Measurements from ENCODE around the gene MICAL3. TPM values are rescaled to one million over a fixed set of nuclear protein-coding genes. Genes with fewer than 3 reads are reported as not detected.

MICAL3 gene
- total RNA-seq, 1 experiment from 2014 or later: 47.1 TPM

DNA sequence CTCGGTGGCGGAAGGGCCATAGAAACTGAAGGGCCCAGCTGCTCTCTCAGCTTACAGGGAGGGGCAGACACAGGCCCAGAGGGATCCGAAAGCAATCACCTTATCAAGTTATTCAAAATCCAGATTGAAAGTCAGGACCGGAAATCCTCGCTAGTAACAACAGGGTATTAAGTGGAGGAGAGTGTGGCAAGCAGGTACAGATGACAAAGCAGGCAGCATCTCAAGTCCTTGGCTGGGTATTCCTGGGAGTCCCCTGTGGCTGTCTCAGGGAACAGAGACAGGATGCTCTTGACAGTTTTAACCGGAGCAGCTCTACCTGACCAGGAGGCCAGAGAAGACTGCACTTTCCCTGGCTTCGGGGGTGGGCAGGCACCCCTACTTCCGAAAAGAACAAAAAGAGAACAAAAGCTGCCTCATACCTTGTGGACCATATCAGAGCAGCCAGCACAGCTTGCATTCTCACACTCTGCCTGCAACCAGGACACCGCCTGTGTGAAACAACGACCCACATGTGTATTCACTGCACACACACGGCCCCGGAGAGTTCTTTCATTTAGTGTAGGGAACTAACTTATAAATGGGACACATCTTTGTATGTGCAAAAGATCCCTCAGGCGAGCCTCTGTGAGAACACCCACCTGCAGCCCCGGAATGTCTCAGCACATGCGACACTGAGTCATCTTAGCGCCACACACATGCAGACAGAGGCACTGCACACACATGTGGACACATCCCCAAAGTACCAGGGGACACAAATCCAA is 78.3 kb downstream of the MICAL3 start:
- TF ChIP-seq TCF7L2 (IDR thresholded peaks at IDR 0.05; ENCODE audit: low read depth, low read length) (no peak), CTCF (IDR thresholded peaks at IDR 0.05) (no peak), POLR2AphosphoS5 (IDR thresholded peaks at IDR 0.05; ENCODE audit: low read depth, low read length) (no peak), SIN3A (IDR thresholded peaks at IDR 0.05; ENCODE audit: borderline replicate concordance, insufficient read depth, low read depth, low read length) (no peak)
- TF ChIP-seq, protein P1, sequence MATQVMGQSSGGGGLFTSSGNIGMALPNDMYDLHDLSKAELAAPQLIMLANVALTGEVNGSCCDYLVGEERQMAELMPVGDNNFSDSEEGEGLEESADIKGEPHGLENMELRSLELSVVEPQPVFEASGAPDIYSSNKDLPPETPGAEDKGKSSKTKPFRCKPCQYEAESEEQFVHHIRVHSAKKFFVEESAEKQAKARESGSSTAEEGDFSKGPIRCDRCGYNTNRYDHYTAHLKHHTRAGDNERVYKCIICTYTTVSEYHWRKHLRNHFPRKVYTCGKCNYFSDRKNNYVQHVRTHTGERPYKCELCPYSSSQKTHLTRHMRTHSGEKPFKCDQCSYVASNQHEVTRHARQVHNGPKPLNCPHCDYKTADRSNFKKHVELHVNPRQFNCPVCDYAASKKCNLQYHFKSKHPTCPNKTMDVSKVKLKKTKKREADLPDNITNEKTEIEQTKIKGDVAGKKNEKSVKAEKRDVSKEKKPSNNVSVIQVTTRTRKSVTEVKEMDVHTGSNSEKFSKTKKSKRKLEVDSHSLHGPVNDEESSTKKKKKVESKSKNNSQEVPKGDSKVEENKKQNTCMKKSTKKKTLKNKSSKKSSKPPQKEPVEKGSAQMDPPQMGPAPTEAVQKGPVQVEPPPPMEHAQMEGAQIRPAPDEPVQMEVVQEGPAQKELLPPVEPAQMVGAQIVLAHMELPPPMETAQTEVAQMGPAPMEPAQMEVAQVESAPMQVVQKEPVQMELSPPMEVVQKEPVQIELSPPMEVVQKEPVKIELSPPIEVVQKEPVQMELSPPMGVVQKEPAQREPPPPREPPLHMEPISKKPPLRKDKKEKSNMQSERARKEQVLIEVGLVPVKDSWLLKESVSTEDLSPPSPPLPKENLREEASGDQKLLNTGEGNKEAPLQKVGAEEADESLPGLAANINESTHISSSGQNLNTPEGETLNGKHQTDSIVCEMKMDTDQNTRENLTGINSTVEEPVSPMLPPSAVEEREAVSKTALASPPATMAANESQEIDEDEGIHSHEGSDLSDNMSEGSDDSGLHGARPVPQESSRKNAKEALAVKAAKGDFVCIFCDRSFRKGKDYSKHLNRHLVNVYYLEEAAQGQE (IDR thresholded peaks at IDR 0.05; ENCODE audit: insufficient read depth in 1 of 2, low read depth in 2 of 2, low read length in 1 of 2): no peak
- Histone ChIP-seq H3K4me1 (ENCODE audit: control insufficient read depth, insufficient read depth, low read length) (peaks cover 6% of the 10 kb centered on the region; the same call in 1 of the 2 replicates), H3K9me3 (ENCODE audit: control insufficient read depth, insufficient read depth, low read depth, low read length) (no peaks in the 10 kb centered on the region), H3K4me3 (ENCODE audit: low read depth in 2 of 2, low read length in 2 of 2) (no peak overlapping the region), H3K27me3 (ENCODE audit: control insufficient read depth, insufficient read depth, low read length) (no peaks in the 10 kb centered on the region), H3K27ac (ENCODE audit: low read length) (no peak overlapping the region), H3K36me3 (ENCODE audit: control insufficient read depth, insufficient read depth, low read length) (no peaks in the 10 kb centered on the region)
- CTCF ChIA-PET: no interaction called here
- ATAC-seq (no peak), DNase-seq (ENCODE audit: low read depth, low spot score) (no peak)
- in situ Hi-C loops (cut with HindIII; ENCODE audit: low pct_unique_long_range_greater_than_20kb, low sequenced_read_pairs) (no loop called here), intact Hi-C loops (cut with micrococcal nuclease; ENCODE audit: unreplicated experiment) (no loop called here)
- no TSS peak for BruUV-seq (replicated peaks)
- POLR2A ChIA-PET: no interaction called here

GRCh38 chr22:17945156-17945887 is 79.0 kb downstream of the MICAL3 start:
- DNase-seq (ENCODE audit: low read depth, low spot score) (no peak), ATAC-seq (no peak)
- H3K36me3 ChIP-seq (ENCODE audit: control insufficient read depth, insufficient read depth, low read length): no peaks in the 10 kb centered on the region
- H3K27me3 ChIP-seq (ENCODE audit: control insufficient read depth, insufficient read depth, low read length): no peaks in the 10 kb centered on the region
- H3K27ac ChIP-seq (ENCODE audit: low read length): no peak overlapping the region
- no TSS peak for BruUV-seq (replicated peaks)
- 0 out of 2 replicates have a peak, but pooled peaks cover 2% of the 10 kb centered on the region for H3K4me1 ChIP-seq (ENCODE audit: control insufficient read depth, insufficient read depth, low read length)
- in situ Hi-C loops (cut with HindIII; ENCODE audit: low pct_unique_long_range_greater_than_20kb, low sequenced_read_pairs): no loop called here
- H3K4me3 ChIP-seq (ENCODE audit: low read depth in 2 of 2, low read length in 2 of 2): no peak overlapping the region
- ChIA-PET POLR2A (no interaction called here), CTCF (no interaction called here)
- H3K9me3 ChIP-seq (ENCODE audit: control insufficient read depth, insufficient read depth, low read depth, low read length): no peaks in the 10 kb centered on the region
- no peak for TF ChIP-seq POLR2AphosphoS5 (IDR thresholded peaks at IDR 0.05; ENCODE audit: low read depth, low read length)
- no peak for TF ChIP-seq SIN3A (IDR thresholded peaks at IDR 0.05; ENCODE audit: borderline replicate concordance, insufficient read depth, low read depth, low read length)
- TF ChIP-seq TCF7L2 (IDR thresholded peaks at IDR 0.05; ENCODE audit: low read depth, low read length): no peak
- TF ChIP-seq CTCF (IDR thresholded peaks at IDR 0.05): no peak
- TF ChIP-seq, protein P1 (IDR thresholded peaks at IDR 0.05; ENCODE audit: insufficient read depth in 1 of 2, low read depth in 2 of 2, low read length in 1 of 2): no peak
- intact Hi-C loops (cut with micrococcal nuclease; ENCODE audit: unreplicated experiment): no loop called here

Data from Panc1 (cell line).